GM12875 (cell line): ENCODE results near the gene C6orf136.

ENCODE experiments used
- H3K4me3 ChIP-seq: one replicate; pipeline ENCODE4 v1.5.1; 2011; ENCODE audit warnings: low read depth, low read length, control low read depth
- TF ChIP-seq, protein P1 (sequence below): IDR thresholded peaks from 2 replicates; pipeline ENCODE4 v1.5.1; 2011; ENCODE audit warnings: low read depth, mild to moderate bottlenecking, control low read depth, inconsistent platforms, low read length, moderate library complexity, borderline replicate concordance; ENCODE audit not compliant: insufficient read depth

The C6orf136 gene

DNA sequence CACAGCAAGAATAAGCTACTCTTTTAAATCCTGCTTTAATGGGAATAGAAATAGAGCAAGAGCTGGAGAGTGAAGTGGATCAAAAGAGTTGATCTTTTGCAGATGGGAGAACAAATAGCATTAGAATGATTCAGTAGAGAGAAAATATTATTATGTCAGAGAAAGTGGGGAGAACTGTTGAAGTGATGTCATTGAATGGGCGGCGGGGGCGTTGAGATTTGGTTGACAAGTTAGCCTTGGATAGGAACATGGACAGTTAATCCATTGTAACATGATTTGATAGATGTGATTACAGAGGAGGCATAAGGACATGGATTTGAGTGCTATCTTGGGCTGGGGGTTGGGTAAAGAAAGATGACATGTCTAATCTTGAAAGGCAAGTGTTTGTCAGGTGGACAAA lies 11.1 kb upstream of the C6orf136 start:
- H3K4me3 ChIP-seq, result no peak overlapping the region
- TF ChIP-seq, protein P1, sequence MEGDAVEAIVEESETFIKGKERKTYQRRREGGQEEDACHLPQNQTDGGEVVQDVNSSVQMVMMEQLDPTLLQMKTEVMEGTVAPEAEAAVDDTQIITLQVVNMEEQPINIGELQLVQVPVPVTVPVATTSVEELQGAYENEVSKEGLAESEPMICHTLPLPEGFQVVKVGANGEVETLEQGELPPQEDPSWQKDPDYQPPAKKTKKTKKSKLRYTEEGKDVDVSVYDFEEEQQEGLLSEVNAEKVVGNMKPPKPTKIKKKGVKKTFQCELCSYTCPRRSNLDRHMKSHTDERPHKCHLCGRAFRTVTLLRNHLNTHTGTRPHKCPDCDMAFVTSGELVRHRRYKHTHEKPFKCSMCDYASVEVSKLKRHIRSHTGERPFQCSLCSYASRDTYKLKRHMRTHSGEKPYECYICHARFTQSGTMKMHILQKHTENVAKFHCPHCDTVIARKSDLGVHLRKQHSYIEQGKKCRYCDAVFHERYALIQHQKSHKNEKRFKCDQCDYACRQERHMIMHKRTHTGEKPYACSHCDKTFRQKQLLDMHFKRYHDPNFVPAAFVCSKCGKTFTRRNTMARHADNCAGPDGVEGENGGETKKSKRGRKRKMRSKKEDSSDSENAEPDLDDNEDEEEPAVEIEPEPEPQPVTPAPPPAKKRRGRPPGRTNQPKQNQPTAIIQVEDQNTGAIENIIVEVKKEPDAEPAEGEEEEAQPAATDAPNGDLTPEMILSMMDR, result no peak

- H3K4me3 ChIP-seq, result no peak overlapping the region
- TF ChIP-seq, protein P1, result no peak
These were observed 6.5 kb upstream of the C6orf136 start for GRCh38 chr6:30640481-30640880.

DNA sequence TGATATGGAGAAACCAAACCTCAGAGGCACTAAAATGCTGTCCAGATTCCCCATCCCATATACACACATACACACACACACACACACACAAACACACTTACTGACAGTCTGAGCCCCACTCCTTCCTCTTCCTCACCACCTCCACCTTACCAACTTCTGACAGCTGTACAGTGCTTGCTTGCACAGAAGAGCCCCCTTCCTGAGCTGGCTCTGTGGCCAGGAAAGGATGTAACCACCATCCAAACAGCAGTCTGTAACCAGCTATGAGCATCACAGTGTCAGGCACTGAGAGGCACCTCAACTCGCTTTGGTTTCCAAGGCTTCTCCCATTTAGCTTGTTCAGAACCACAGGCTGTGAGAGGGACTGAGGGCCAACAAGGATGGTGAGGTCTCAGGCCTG lies 5.9 kb upstream of the C6orf136 start:
- H3K4me3 ChIP-seq, result no peak overlapping the region
- TF ChIP-seq, protein P1, result no peak

DNA sequence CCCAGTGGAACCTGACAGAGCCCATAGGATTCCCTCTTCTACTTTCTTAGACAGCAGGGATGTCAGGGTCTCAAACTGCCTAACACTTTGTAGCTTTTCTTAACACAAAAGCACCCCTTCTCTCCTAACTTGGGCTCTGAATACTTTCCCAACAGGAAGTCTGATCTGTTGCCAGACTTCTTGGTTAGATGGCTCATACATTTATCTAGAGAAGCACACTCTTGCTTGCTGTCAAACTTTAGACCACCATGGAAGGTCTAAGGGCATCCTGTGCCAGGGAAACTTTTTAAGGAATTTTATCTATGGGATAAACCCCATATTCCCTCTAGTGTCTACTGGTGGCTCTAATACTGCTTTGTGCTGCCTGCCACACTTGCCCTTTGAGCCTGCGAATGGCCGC lies 3.3 kb upstream of the C6orf136 start:
- H3K4me3 ChIP-seq, result no peak overlapping the region
- TF ChIP-seq, protein P1, result no peak

GRCh38 chr6:30644769-30645168 lies 2.2 kb upstream of the C6orf136 start:
- TF ChIP-seq, protein P1, result no peak
- H3K4me3 ChIP-seq, result no peak overlapping the region

- TF ChIP-seq, protein P1, result no peak
- no peak overlapping the region for H3K4me3 ChIP-seq
These were observed 944 bp upstream of the C6orf136 start for GRCh38 chr6:30645989-30646388.

DNA sequence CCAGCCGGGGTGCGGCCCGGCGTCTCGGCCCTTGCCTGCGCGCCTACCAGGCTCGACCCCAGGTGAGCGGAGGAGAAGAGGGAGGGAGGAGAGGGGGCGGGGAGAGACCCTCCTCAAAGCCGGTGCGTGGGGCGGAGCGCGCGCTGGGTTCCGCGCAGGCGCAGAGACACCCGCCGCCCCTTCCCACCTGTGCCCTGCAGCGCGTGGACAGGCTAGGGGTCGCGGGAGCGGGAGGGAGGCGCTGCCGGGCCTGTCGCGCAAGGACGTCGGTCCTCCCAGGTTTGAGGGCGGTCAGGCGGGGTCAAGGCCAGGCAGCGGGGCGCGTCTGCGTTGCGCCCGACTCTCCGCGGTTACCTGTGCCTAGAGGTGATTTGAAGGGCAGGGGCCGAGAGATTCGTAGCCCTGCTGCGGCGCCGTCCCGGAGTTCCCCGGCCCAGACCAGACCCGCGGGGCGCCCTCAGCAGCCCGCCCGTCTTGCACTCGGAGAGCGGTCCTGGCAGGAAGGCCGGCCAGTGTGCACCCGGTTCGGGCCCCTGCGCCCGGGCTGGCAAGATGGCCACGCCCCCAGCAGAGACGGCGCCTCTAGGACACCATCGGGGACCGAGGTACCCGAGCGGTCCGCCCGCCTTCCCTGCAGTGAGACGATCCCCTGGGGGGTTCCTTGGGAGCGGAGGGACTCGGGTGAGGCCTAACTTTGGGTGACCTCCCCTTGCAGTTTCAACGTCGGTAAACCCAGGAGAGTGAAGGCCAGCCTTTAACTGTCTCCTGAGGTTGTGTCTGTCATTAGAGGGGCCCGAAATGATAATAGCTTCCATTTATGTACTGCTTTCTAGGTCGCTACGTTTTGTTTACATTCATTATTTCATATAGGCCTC lies 546 bp downstream of the C6orf136 start:
- TF ChIP-seq, protein P1, result no peak
- H3K4me3 ChIP-seq, result peak overlapping the region; percentile 86
